Measurements from ENCODE around the gene SAFB.

DNA sequence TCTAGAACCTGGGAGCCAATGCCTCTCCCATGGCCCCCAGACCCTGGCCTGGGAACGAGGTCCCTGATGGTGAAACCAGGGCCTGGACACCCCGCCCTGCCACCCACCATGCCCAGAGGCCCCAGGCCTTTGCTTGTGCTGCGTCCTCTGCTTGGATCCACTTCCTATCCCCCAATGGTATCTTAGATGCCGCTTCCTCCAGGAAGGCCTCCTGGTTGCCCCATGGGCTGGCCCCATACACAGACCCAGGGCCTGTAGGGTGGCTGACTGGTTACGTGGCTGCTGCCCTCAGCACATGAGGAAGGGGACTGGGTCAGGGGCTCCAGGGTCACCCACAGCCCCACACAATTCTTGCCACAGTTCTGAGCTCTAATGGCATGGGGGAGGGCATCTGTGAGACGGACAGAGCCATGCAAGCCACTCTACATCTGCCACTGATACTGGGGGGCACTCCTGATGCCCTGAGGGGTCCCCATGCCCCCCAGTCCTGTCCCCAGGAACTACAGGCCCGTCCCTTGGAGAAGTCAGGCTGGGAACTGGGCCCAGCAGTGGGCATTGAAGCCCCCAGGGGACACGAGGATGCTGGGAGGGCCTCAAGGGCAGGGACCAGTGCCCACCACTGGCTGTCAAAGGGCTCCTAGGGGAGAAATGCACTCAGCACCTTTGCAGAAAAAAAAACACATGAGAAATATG is 72.2 kb downstream of the SAFB start:
- TF ChIP-seq CTCF (IDR thresholded peaks at IDR 0.05; ENCODE audit: low read depth, low read length): no peak
- no peak for TF ChIP-seq EZH2phosphoT487 (IDR thresholded peaks at IDR 0.05; ENCODE audit: low read depth)
